A673 (cell line): ENCODE data around the gene SCARF1.

ENCODE experiments used
- EZH2 ChIP-seq: fragments of 200-600 bp; sonication (generic); IDR thresholded peaks from 2 replicates; pipeline ENCODE4 v1.6.1; 2017; ENCODE audit warnings: borderline replicate concordance, low read depth, mild to moderate bottlenecking, mixed read lengths, antibody characterized with exemption, low read length; ENCODE audit not compliant: poor library complexity, severe bottlenecking
- TF ChIP-seq, protein P1 (sequence below): fragments of 300-800, 200-600 bp; sonication (generic); conservative IDR thresholded peaks from 2 replicates; pipeline ENCODE4 v1.5.1; 2017; ENCODE audit warnings: low read depth, mild to moderate bottlenecking, antibody characterized with exemption, low read length, moderate library complexity, mixed read lengths

DNA sequence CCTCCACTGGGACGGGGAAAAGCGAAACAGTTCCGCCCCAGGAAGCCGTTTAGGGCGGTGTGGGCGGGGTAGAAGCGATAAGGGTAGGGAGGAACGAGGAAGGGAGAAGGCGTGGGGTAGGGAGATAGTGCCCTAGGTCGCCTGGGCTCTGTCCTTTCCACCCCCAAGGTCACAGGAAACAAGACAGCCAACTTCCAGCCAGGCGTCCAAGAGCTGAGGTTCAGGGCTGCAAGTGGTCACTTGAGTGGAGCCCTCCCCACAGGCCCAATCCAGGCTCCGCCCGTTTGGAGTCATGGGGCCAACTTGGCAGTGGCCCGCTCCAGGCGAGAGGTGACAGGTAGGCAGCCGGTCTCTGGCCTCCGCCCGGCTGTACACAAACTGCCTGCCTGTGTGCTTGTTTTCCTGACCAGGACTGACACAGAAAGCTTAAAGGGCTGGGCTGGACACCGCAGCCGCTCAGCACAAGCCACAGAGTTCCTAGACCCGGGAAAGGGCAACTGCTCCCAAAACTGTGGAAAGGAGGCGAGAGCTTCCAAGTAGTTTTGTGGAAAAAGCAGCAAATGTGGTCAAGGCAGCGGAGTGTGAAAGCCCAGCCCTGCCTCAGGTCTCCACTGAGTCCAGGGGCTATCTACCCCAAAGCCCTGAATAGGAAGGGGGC lies 4.4 kb upstream of the SCARF1 start, which contains the start of gene RILP:
- TF ChIP-seq EZH2: no peak
- TF ChIP-seq, protein P1, sequence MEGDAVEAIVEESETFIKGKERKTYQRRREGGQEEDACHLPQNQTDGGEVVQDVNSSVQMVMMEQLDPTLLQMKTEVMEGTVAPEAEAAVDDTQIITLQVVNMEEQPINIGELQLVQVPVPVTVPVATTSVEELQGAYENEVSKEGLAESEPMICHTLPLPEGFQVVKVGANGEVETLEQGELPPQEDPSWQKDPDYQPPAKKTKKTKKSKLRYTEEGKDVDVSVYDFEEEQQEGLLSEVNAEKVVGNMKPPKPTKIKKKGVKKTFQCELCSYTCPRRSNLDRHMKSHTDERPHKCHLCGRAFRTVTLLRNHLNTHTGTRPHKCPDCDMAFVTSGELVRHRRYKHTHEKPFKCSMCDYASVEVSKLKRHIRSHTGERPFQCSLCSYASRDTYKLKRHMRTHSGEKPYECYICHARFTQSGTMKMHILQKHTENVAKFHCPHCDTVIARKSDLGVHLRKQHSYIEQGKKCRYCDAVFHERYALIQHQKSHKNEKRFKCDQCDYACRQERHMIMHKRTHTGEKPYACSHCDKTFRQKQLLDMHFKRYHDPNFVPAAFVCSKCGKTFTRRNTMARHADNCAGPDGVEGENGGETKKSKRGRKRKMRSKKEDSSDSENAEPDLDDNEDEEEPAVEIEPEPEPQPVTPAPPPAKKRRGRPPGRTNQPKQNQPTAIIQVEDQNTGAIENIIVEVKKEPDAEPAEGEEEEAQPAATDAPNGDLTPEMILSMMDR: no peak
